Measurements from ENCODE around the gene LEAP2.

LEAP2 gene

DNA sequence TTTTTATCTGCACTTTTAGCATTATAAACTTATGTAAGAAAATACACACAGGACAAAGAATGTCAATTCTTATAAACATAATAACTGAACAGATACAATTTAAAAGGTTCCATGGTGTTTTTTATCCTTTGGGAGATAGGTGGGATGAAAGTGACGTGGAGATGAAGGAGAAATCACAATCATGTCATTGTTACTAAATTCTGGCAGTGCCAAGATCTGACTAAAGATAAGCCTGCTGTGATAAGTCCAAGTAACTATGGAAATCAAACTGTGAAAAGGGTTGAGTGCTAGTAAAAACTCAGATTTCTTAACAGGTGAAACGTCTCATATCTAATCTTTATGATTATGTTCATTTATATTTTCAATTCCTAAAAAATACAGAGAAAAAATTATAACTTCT lies 11.1 kb downstream of the LEAP2 start:
- no peak for DNase-seq

DNA sequence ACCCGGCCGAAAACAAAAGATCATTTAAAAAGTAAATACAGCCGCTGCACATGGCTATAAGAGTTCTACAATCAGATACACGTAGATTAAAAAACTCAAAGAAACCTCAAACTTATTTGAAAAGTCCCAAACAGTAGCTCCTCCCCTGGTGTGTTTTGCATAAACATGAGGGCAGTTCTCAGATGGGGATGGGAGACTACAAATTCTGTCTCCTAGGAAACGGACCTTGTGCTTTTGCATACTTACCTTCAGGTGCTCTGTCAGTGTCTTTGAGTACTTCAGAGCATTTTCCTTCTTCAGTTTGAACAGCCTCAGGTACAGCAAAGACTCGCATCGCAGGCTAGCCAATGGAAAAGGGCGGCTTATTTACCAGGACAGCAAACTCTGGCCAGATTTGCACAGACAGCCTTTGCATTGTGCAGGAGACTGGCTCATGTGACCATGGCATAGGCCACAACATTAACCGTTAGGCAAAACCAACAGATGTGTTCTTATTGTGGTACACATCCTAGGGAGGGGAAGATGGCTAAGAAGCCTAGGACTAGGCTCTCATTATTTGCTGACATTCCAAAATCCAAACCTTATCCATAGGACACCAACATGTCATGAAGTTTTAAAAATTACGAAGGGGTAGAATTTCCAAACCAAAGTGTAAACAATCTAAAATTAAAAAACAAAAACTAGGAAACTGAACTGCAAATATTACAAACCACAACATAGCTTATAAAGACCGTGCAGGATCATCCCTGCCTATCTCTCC lies 12.8 kb downstream of the LEAP2 start:
- no peak for DNase-seq

DNA sequence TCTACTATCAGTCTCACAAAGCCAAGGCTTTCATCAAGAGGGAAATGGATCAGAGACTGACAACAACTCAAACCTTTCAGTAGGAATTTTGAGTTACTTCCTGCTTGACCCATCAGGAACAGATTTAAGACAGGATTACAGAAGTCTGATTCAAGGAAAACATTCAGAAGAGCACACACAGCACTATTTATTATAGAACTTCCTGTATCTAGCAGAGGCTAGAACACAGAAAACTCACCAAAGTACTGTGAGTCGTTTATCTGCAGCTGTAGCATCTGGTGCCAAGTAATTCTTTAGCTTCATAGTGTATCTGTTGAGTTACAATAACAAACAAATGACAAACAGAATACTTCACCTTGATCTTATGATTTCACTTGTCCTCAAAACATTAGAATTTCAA lies 13.8 kb downstream of the LEAP2 start:
- no peak for DNase-seq

DNA sequence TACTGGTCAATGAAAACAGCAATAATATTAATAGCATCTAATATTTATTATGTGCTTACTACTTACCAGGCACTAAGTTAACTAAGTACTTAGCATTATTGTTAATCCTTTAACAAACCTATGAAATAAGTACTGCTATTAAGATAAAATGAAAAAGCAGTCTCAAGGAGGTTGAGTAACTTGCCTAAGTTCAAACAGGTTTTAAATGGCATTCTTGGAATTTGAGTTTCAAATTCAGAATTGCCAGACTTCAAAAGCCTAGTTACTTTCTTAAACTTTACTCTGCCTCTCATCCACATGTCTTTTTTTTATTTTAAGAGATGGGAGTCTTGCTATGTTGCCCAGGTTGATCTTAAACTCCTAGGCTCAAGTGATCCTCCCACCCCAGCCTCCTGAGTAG lies 16.0 kb downstream of the LEAP2 start:
- DNase-seq, result no peak

DNA sequence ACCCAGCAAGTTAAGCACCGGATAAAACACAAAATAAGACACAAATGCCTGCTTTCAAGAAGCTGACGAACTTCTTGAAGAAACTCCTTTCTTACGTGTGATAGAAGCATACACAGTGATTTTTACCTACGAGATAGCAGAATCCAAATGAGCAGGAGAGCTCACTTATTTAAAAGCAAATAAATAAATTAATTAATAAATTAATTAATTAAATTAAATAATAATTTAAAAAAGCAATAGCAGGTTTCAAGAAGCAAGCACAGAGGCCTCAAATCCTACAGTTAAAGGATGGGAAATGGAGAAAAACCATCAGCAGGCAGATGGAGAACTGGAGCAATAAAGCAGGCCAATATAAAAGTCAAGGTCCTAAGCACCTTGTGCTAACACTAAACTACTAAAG lies 17.3 kb downstream of the LEAP2 start:
- no peak for DNase-seq

DNA sequence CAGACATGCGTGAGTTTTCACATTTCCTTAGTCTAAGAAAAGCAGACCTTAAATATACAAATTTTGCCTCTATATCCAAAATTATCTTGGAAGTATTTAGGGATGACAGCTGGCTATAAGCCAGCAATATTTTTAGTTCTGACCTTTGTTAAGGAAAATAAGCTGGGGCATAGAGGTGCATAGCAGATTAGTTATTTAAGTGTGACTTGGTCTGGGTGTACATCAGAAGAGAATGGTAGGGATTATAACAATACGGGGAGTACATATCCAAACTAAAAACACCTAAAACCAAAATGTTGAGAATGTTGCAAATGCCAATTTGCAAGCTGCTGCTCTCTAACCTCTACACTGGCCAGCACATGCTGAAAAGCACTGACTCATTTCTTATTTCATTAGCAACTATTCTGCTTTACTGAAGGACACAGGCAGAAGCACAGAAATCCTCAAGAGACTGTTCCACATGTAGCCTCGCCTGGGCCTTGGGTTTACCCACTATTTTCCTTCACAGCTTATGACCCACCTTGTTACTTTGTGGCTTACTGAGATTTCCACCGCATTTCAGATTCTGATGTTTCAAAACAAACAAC lies 22.3 kb downstream of the LEAP2 start:
- DNase-seq, result no peak

DNA sequence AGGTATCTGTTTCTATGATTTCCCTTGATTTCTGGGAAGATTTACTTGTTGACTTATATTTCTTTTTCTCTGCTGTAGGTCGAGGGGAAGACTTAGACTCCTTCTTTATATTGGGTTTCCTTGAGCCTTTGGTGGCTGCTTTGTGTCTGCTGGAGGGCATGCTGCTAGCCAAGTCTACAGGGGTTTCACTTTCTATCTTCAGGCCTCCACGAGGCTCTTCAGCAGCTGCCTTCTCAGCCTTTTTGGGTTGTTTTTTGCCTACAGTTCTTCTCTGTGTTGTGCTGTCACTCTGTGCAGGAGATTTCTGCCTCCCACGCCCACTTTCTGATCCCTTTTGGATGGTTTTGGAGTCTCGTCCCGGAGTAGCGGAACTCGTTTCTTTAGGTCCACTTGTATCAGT lies 23.2 kb downstream of the LEAP2 start:
- DNase-seq, result no peak

DNA sequence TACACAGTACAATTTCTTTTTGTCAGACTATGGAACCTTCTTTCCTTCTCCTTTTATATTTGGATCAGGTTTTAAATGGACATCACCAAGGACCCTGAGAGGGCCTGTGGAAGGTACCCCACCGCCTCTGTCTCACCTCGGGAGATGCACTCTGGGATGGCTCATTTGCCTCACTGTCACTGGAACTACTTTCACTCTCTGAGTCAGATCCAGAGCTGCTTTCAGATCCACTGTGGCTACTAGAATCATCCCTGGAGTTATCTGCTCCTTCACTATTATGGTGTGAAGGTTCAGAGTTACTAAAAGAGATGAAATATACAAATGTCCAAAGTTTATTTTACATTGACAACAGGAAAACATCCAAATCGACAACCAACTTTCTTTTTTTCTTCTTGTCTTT lies 24.6 kb downstream of the LEAP2 start:
- peak; percentile 19 for DNase-seq

DNA sequence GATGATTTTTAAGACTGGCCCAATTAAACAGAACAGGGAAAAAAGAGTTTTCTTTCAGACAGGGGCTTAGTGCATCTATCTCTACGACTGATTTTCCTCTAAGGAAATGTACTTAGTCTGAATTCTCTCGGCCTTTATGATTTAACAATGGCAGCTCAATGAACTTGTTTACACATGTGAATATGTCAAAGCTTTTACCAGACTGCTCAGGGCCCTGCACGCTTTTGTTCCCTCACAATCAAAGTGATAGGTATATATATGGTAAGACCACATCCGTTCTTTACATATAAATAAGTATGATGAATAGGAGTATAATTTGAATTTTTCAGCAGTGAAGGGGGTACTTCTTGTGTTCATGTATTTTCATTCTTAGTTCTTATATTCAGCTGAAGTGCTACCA lies 27.6 kb downstream of the LEAP2 start:
- DNase-seq, result no peak

DNA sequence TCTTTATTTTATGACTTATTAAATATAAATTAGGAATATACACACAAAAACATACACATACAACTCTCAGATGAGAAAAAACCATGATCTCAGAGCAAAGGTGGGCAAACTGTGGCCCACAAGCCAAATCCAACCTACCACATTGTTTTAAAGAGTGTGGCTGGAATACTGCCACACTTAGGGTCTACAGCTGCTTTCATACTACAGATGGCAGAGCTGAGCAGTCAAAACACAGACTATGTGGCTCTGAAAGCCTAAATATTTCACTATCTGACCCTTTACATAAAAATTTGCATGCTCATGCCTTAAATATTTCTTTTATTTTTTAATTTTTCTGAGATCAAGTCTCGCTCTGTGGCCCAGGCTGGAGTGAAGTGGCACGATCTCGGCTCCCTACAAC lies 28.3 kb downstream of the LEAP2 start:
- no peak for DNase-seq

DNA sequence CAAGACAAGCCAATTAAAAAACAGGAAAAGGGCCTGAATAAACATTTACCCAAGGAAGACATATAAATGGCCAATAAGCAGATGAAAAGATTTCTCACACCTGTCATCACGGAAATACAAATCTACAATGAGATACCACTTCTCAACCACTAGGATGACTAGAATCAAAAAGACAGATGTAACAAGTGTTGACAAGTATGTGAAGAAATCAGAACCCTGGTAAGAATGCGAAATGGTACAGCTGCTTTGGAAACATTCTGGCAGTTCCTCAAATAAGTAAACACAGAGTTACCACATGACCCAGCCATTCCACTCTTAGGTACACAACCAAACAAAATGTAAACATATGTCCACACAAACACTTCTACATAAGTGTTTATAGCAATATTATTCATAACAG lies 32.5 kb downstream of the LEAP2 start:
- DNase-seq, result no peak

DNA sequence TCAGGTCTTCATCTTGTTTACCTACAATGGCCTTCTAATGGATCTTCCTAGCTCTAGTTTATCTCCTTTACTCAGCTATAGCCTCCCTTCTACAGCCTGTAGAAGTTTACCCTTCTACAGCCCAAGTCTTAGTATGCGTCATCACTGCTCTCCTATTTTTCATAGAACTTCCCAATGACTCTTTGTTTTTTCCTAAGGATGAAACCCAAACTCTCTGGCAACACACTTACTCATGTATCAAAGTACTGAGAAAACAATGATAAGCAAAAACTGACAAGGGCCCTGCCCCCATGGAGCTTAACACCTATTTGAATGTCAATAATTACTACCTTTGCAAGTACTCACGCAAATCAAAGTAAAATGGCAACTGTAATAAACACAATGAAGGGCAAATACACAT lies 33.7 kb downstream of the LEAP2 start:
- DNase-seq, result no peak

DNA sequence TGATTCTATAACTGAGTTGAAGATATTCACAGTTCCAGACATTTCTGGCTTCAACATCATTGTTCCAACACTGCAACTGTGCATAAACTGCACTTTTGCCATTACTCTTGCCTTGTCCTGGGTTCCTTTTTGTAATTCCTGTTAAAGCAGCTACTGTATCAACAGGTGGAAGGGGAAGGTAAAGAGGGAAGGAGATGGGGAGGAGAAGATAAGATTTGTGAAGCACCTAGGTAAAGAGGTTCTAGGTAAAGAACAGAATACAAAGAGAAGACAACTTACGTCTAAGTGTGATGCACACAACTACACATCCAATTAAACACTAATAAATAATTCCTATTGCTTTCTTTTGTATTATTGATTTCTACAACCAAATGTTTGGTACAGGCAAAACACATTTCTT lies 36.2 kb downstream of the LEAP2 start:
- DNase-seq, result no peak

DNA sequence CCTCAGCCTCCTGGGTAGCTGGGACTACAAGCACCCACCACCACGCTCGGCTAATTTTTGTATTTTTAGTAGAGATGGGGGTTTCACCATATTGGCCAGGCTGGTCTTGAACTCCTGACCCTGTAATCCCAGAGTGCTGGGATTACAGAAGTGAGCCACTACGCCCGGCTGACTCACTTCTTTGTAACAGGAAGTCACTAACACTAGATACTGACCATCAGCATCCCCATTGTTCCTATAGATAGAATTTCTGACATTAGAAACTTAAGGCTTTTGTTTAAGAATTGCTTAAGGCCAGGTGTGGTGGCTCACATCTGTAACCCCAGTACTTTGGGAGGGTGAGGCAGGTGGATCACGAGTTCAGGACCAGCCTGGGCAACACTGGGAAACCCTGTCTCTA lies 42.2 kb downstream of the LEAP2 start:
- DNase-seq, result no peak

DNA sequence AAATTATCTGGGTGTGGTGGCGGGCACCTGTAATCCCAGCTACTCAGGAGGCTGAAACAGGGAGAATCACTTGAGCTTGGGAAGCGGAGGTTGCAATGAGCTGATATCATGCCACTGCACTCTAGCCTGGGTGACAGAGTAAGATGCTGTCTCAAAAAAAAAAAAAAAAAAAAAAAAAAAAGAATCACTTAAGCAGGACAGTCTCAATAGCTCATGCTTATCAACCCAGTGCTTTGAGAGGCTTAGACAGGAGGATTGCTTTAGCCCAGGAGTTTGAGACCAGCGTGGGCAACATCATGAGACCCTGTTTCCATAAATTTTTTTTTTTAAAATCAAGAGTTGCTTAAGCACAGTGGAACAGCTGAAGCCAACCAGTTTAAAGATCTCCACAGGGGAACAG lies 42.6 kb downstream of the LEAP2 start:
- no peak for DNase-seq
